Fibroblast of lung (primary cell): ENCODE data around the gene ZDHHC20. TPM values are rescaled to one million over a fixed set of nuclear protein-coding genes. Genes with fewer than 3 reads are reported as not detected.

ENCODE experiments used
- DNase-seq, 2 donors: peaks; one replicate each; pipeline versions ENCODE4 v3.0.0 to v3.0.0-alpha.2; 2010; ENCODE audit warnings: low read depth in 2 of 2
- H2AFZ ChIP-seq: 2 replicates; pipeline ENCODE4 v1.5.1; 2012; ENCODE audit warnings: low read length, control low read depth, inconsistent platforms
- H3K27ac ChIP-seq: 2 replicates; pipeline ENCODE4 v1.5.1; 2011; ENCODE audit warnings: low read length, control low read depth; ENCODE audit not compliant: insufficient read depth
- H3K27me3 ChIP-seq: 2 replicates; pipeline ENCODE4 v1.5.1; 2011; ENCODE audit warnings: mild to moderate bottlenecking, low read length; ENCODE audit not compliant: control insufficient read depth, insufficient read depth
- H3K36me3 ChIP-seq: 2 replicates; pipeline ENCODE4 v1.5.1; 2011; ENCODE audit warnings: low read length; ENCODE audit not compliant: control insufficient read depth, insufficient read depth
- H3K4me1 ChIP-seq: 2 replicates; pipeline ENCODE4 v1.5.1; 2011; ENCODE audit warnings: low read length; ENCODE audit not compliant: control insufficient read depth, insufficient read depth; ENCODE audit errors: extremely low read depth
- H3K4me2 ChIP-seq: 2 replicates; pipeline ENCODE4 v1.5.1; 2011; ENCODE audit warnings: low read length, control low read depth; ENCODE audit not compliant: insufficient read depth; ENCODE audit errors: extremely low read depth
- H3K4me3 ChIP-seq, 4 experiments: fragments of 200-600 bp in 1 of 4; sonication (generic) in 1 of 4; replicated peaks in 1 of 4; 2 replicates each; pipeline ENCODE4 v1.5.1; 2011 to 2016; ENCODE audit warnings: low read length in 4 of 4, low read depth in 3 of 4, mild to moderate bottlenecking in 3 of 4, control low read depth in 2 of 4, inconsistent platforms in 1 of 4, mixed read lengths in 1 of 4; ENCODE audit not compliant: insufficient read depth in 1 of 4; ENCODE audit errors: control extremely low read depth in 1 of 4
- H3K79me2 ChIP-seq: 2 replicates; pipeline ENCODE4 v1.5.1; 2012; ENCODE audit warnings: mild to moderate bottlenecking, low read length, inconsistent platforms; ENCODE audit not compliant: control insufficient read depth, insufficient read depth
- H3K9ac ChIP-seq: 2 replicates; pipeline ENCODE4 v1.5.1; 2011; ENCODE audit warnings: mild to moderate bottlenecking, low read length, control low read depth; ENCODE audit not compliant: insufficient read depth
- H3K9me3 ChIP-seq: 2 replicates; pipeline ENCODE4 v1.5.1; 2012; ENCODE audit warnings: low read depth, low read length; ENCODE audit not compliant: control insufficient read depth, insufficient read depth
- H4K20me1 ChIP-seq: 2 replicates; pipeline ENCODE4 v1.5.1; 2011; ENCODE audit warnings: low read length; ENCODE audit not compliant: control insufficient read depth, insufficient read depth; ENCODE audit errors: extremely low read depth
- EZH2 ChIP-seq: IDR thresholded peaks from 2 replicates; pipeline ENCODE4 v1.5.1; 2012; ENCODE audit warnings: low read length, control low read depth, mild to moderate bottlenecking; ENCODE audit errors: missing control alignments
- polyA plus RNA-seq, 2 donors: library from polyadenylated mRNA; depleted of rRNA in 1 of 2; stranded (reverse) in 1 of 2; unstranded in 1 of 2; fragments of >200 nt; gene quantifications; 2 replicates each; pipeline ENCODE4 v1.2.1, GENCODE V29; 2011 to 2012; ENCODE audit warnings: missing spikeins in 1 of 2
- total RNA-seq: library from RNA; depleted of rRNA; stranded (reverse); fragments of >200 nt; gene quantifications from 2 replicates; pipeline ENCODE4 v1.2.1, GENCODE V29; 2014
- TF ChIP-seq, protein P1 (sequence below), 2 donors: IDR thresholded peaks in 1 of 2; conservative IDR thresholded peaks in 1 of 2; 1 replicate in 1 of 2; 2 replicates in 1 of 2; pipeline ENCODE4 v1.5.1; 2011 to 2012; ENCODE audit warnings: low read length in 2 of 2, control low read depth in 1 of 2, inconsistent platforms in 1 of 2, low read depth in 1 of 2, mild to moderate bottlenecking in 1 of 2

Gene ZDHHC20
- total and polyA plus RNA-seq, 2 donors (not counting 1 experiment from before 2014, with no cell fraction given), result 69.3 to 81.6 TPM

DNA sequence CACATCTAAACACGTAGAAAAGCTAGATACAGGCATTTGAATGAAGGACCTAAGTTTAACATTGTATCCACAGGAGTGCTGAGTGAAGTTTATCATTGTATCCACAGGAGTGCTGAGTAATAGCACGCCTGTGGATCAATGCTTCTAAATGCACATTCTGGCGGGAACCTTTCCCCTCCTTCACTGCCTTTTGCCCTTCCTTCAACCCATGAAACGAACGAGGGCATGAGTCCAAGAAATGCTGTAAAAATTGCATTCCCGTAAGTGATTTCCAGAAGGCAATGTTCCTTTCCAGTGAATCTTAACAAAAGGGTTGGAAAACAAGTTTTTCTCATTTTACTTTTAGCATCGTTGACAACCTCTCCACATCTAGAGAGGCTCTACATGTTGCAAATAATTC, 88.1 kb downstream of the ZDHHC20 start:
- H3K36me3 ChIP-seq, result no peaks in the 10 kb centered on the region
- H3K9ac ChIP-seq, result no peak overlapping the region
- DNase-seq, result peak in 1 of 2 donors; percentile 29
- no peaks in the 10 kb centered on the region for H3K79me2 ChIP-seq
- H3K27me3 ChIP-seq, result no peaks in the 10 kb centered on the region
- no peak overlapping the region for H3K4me3 ChIP-seq
- H4K20me1 ChIP-seq, result no peaks in the 10 kb centered on the region
- no peak overlapping the region for H2AFZ ChIP-seq
- no peak overlapping the region for H3K27ac ChIP-seq
- H3K4me1 ChIP-seq, result no peaks in the 10 kb centered on the region
- H3K4me2 ChIP-seq, result no peak overlapping the region
- TF ChIP-seq, protein P1, sequence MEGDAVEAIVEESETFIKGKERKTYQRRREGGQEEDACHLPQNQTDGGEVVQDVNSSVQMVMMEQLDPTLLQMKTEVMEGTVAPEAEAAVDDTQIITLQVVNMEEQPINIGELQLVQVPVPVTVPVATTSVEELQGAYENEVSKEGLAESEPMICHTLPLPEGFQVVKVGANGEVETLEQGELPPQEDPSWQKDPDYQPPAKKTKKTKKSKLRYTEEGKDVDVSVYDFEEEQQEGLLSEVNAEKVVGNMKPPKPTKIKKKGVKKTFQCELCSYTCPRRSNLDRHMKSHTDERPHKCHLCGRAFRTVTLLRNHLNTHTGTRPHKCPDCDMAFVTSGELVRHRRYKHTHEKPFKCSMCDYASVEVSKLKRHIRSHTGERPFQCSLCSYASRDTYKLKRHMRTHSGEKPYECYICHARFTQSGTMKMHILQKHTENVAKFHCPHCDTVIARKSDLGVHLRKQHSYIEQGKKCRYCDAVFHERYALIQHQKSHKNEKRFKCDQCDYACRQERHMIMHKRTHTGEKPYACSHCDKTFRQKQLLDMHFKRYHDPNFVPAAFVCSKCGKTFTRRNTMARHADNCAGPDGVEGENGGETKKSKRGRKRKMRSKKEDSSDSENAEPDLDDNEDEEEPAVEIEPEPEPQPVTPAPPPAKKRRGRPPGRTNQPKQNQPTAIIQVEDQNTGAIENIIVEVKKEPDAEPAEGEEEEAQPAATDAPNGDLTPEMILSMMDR (conservative IDR thresholded peaks at IDR 0.05 in 1 of 2, IDR thresholded peaks at IDR 0.05 in 1 of 2; ENCODE audit: low read depth in 1 of 2, low read length in 2 of 2), result no peak
- no peak for TF ChIP-seq EZH2
- no peaks in the 10 kb centered on the region for H3K9me3 ChIP-seq

DNA sequence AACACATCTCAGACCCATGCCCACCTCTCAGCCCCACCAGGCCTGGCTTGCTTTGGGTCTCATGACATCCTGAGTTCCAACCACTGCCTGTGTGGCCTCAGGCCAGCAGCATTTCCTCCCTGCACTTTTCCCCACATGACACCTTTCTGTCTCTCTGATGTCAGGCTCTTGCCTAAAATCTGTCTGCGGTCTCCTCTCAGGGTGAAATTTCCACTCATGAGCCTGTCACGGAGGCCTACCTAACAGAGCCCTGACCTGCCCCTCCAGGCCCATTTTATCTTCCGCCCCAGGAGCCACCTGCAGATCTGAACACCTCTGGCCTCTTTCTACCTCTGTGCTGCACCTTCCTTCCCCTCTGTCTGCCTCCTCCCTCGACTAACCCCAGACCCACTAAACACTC, 93.5 kb downstream of the ZDHHC20 start:
- Histone ChIP-seq H2AFZ (no peak overlapping the region), H3K9me3 (no peaks in the 10 kb centered on the region), H3K27ac (no peak overlapping the region), H3K4me3 (no peak overlapping the region), H3K36me3 (no peaks in the 10 kb centered on the region), H3K4me2 (no peak overlapping the region), H3K9ac (no peak overlapping the region), H3K79me2 (no peaks in the 10 kb centered on the region), H3K4me1 (no peaks in the 10 kb centered on the region), H3K27me3 (no peaks in the 10 kb centered on the region), H4K20me1 (no peaks in the 10 kb centered on the region)
- DNase-seq, result no peak
- TF ChIP-seq, protein P1 (conservative IDR thresholded peaks at IDR 0.05 in 1 of 2, IDR thresholded peaks at IDR 0.05 in 1 of 2; ENCODE audit: low read depth in 1 of 2, low read length in 2 of 2), result no peak
- no peak for TF ChIP-seq EZH2

DNA sequence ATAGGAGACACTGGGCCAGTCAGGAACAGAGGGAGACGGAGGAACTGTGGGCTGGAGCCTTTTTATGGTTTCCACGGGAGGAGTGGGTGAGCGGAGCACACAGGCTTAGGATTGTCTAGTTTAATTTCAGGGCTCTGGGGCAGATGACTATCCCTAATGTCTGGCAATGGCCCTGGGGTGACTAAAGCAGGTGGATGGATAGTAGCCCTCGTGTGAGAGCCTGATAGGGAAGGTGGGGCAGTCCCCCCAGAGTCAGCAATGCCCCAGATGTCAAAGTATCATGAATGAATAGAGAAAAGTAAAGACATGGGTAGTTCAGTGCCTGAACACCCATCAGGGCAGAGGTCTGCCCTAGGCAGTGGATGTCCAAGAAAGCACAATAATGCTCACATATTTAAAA, 94.2 kb downstream of the ZDHHC20 start:
- Histone ChIP-seq H3K36me3 (no peaks in the 10 kb centered on the region), H3K27me3 (no peaks in the 10 kb centered on the region), H3K9me3 (no peaks in the 10 kb centered on the region), H2AFZ (no peak overlapping the region), H3K4me3 (no peak overlapping the region), H3K79me2 (no peaks in the 10 kb centered on the region), H3K4me1 (no peaks in the 10 kb centered on the region), H3K9ac (no peak overlapping the region), H4K20me1 (no peaks in the 10 kb centered on the region), H3K27ac (no peak overlapping the region), H3K4me2 (no peak overlapping the region)
- DNase-seq, result no peak
- no peak for TF ChIP-seq EZH2
- TF ChIP-seq, protein P1 (conservative IDR thresholded peaks at IDR 0.05 in 1 of 2, IDR thresholded peaks at IDR 0.05 in 1 of 2; ENCODE audit: low read depth in 1 of 2, low read length in 2 of 2), result no peak
